WTC11 (cell line): ENCODE data around the gene GJA5. TPM values are rescaled to one million over a fixed set of nuclear protein-coding genes. Genes with fewer than 3 reads are reported as not detected.

Experiments used
- ATAC-seq: fragments of 200-7000 bp; cut with Tn5 transposase; 2 replicates; pipeline ENCODE4 v1.10.0; 2021; ENCODE audit warnings: mild to moderate bottlenecking, moderate library complexity
- CTCF ChIA-PET: fragments of 300-600 bp; sonication (Branson Sonifier 250); formaldehyde crosslinking; loops from one replicate; lab custom pipeline; 2021; ENCODE audit warnings: antibody characterized with exemption; lab: Charles Lee
- POLR2A ChIA-PET: fragments of 350-600 bp; sonication (Branson Sonifier 250); formaldehyde crosslinking; loops from one replicate; lab custom pipeline; 2021; ENCODE audit warnings: antibody characterized with exemption; lab: Charles Lee
- DNase-seq: peaks from one replicate; pipeline ENCODE4 v3.0.0; 2021; ENCODE audit warnings: low spot score
- H3K27ac Mint-ChIP-seq: 2 replicates; pipeline ENCODE4 v1.8.0; 2021; ENCODE audit warnings: mixed read lengths
- H3K27me3 Mint-ChIP-seq: 2 replicates; pipeline ENCODE4 v1.8.0; 2021; ENCODE audit warnings: low read depth, mild to moderate bottlenecking, moderate library complexity, mixed read lengths
- H3K36me3 Mint-ChIP-seq: 2 replicates; pipeline ENCODE4 v1.8.0; 2021; ENCODE audit warnings: mixed read lengths
- H3K4me1 Mint-ChIP-seq: 2 replicates; pipeline ENCODE4 v1.8.0; 2022; ENCODE audit warnings: mixed read lengths
- H3K4me3 Mint-ChIP-seq: 2 replicates; pipeline ENCODE4 v1.8.0; 2021; ENCODE audit warnings: mild to moderate bottlenecking, moderate library complexity, mixed read lengths
- H3K9me3 Mint-ChIP-seq: 2 replicates; pipeline ENCODE4 v1.8.0; 2021; ENCODE audit warnings: mixed read lengths
- ATF1 ChIP-seq: sonication (generic); formaldehyde crosslinking; IDR thresholded peaks from 2 replicates; pipeline ENCODE4 v1.8.1; 2023; ENCODE audit warnings: mild to moderate bottlenecking, moderate library complexity, missing genetic modification reagents
- CBFB ChIP-seq: sonication (generic); formaldehyde crosslinking; IDR thresholded peaks from 2 replicates; pipeline ENCODE4 v1.8.1; 2022; ENCODE audit warnings: mild to moderate bottlenecking, low read depth, missing genetic modification reagents
- ESRRA ChIP-seq: sonication (generic); formaldehyde crosslinking; IDR thresholded peaks from 2 replicates; pipeline ENCODE4 v1.8.1; 2022; ENCODE audit warnings: mild to moderate bottlenecking, missing genetic modification reagents, borderline replicate concordance
- FOXJ3 ChIP-seq: sonication (generic); formaldehyde crosslinking; IDR thresholded peaks from 2 replicates; pipeline ENCODE4 v1.9.0; 2021; ENCODE audit warnings: missing genetic modification reagents, mild to moderate bottlenecking, borderline replicate concordance
- GABPB1 ChIP-seq: sonication (generic); formaldehyde crosslinking; IDR thresholded peaks from 2 replicates; pipeline ENCODE4 v1.8.1; 2023; ENCODE audit warnings: mild to moderate bottlenecking, missing genetic modification reagents
- IRF2 ChIP-seq: sonication (generic); formaldehyde crosslinking; IDR thresholded peaks from 2 replicates; pipeline ENCODE4 v1.8.0; 2022; ENCODE audit warnings: low read depth, missing genetic modification reagents, borderline replicate concordance
- MYBL2 ChIP-seq: sonication (generic); formaldehyde crosslinking; IDR thresholded peaks from 2 replicates; pipeline ENCODE4 v1.8.1; 2023; ENCODE audit warnings: mild to moderate bottlenecking, moderate library complexity, missing genetic modification reagents
- NFYB ChIP-seq: sonication (generic); formaldehyde crosslinking; conservative IDR thresholded peaks from 2 replicates; pipeline ENCODE4 v1.8.0; 2022; ENCODE audit warnings: low read depth, missing genetic modification reagents
- RORB ChIP-seq: fragments of 250-450 bp; sonication (Bioruptor Pico); IDR thresholded peaks from 2 replicates; pipeline ENCODE4 v1.9.0; 2021; ENCODE audit warnings: mild to moderate bottlenecking
- SMAD3 ChIP-seq: sonication (generic); formaldehyde crosslinking; IDR thresholded peaks from 2 replicates; pipeline ENCODE4 v1.8.0; 2022; ENCODE audit warnings: missing genetic modification reagents, mild to moderate bottlenecking, borderline replicate concordance
- SP1 ChIP-seq: sonication (generic); formaldehyde crosslinking; conservative IDR thresholded peaks from 2 replicates; pipeline ENCODE4 v1.8.1; 2022; ENCODE audit warnings: missing genetic modification reagents
- TEAD1 ChIP-seq: sonication (generic); formaldehyde crosslinking; IDR thresholded peaks from 2 replicates; pipeline ENCODE4 v1.8.0; 2022; ENCODE audit warnings: mild to moderate bottlenecking, missing genetic modification reagents
- ZNF317 ChIP-seq: sonication (generic); formaldehyde crosslinking; IDR thresholded peaks from 2 replicates; pipeline ENCODE4 v1.8.1; 2023; ENCODE audit warnings: low read depth, mild to moderate bottlenecking, moderate library complexity, missing genetic modification reagents, borderline replicate concordance
- ZNF416 ChIP-seq: fragments of 250-450 bp; sonication (Bioruptor Pico); IDR thresholded peaks from 2 replicates; pipeline ENCODE4 v1.9.0; 2021; ENCODE audit warnings: mild to moderate bottlenecking, inconsistent platforms
- ZNF423 ChIP-seq: fragments of 250-450 bp; sonication (Bioruptor Pico); IDR thresholded peaks from 2 replicates; pipeline ENCODE4 v2.1.2; 2022; ENCODE audit warnings: mild to moderate bottlenecking, moderate library complexity
- total RNA-seq: library from RNA; stranded (reverse); gene quantifications from 3 replicates; pipeline ENCODE4 v1.2.3, GENCODE V29; 2021
- TF ChIP-seq, protein P1 (sequence below): fragments of 250-450 bp; sonication (Bioruptor Pico); conservative IDR thresholded peaks from 2 replicates; pipeline ENCODE4 v1.9.0; 2021; ENCODE audit warnings: mild to moderate bottlenecking
- TF ChIP-seq, protein P2 (sequence below): fragments of 250-450 bp; sonication (Bioruptor Pico); IDR thresholded peaks from 2 replicates; pipeline ENCODE4 v1.9.0; 2021; ENCODE audit warnings: mild to moderate bottlenecking, borderline replicate concordance
- TF ChIP-seq, protein P3 (sequence below): sonication (generic); formaldehyde crosslinking; conservative IDR thresholded peaks from 2 replicates; pipeline ENCODE4 v1.8.1; 2023; ENCODE audit warnings: mild to moderate bottlenecking, low read depth, missing genetic modification reagents, moderate library complexity
- TF ChIP-seq, protein P4 (sequence below): sonication (generic); formaldehyde crosslinking; IDR thresholded peaks from 2 replicates; pipeline ENCODE4 v1.8.1; 2022; ENCODE audit warnings: low read depth, mild to moderate bottlenecking, moderate library complexity, missing genetic modification reagents, borderline replicate concordance

Gene GJA5
- total RNA-seq, 1 experiment from 2014 or later, result 2.2 TPM

DNA sequence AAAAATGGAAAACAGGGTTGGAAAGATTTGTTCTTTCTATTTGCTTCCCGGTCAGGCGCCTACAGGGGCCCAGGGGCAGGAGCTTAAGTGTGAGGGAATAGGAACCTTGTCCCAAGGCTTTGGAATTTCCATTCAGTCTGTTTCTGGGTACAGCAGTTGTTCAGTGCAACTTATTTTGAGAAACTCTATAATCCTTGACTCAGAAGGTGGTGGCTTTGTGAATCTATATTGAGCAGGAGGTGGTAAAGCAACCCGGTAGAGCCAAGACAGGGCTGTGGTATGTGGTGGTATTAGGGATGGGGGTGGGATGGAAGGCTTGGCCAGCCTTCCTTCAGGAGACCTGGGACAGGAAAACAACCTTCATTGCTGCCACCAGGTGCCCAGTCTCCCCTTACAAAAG, 20.0 kb downstream of the GJA5 start:
- no peak for DNase-seq
- ChIA-PET POLR2A (no interaction called here), CTCF (interaction anchor here (1.1 kb wide), 1 partner anchor 153 kb away, joined by 4 read pairs; no protein-coding TSS in a partner anchor)
- Mint-ChIP-seq H3K4me1 (no peaks in the 10 kb centered on the region), H3K36me3 (no peaks in the 10 kb centered on the region), H3K27ac (no peak overlapping the region), H3K27me3 (no peaks in the 10 kb centered on the region), H3K4me3 (no peak overlapping the region), H3K9me3 (no peaks in the 10 kb centered on the region)
- no peak for ATAC-seq
- TF ChIP-seq IRF2 (CRISPR knock-in tag) (no peak), ATF1 (CRISPR knock-in tag) (no peak), MYBL2 (CRISPR knock-in tag) (no peak), ZNF317 (CRISPR knock-in tag) (no peak), CBFB (no peak), NFYB (CRISPR knock-in tag) (no peak), SP1 (no peak), FOXJ3 (no peak), TEAD1 (CRISPR knock-in tag) (no peak)
- TF ChIP-seq, protein P1, sequence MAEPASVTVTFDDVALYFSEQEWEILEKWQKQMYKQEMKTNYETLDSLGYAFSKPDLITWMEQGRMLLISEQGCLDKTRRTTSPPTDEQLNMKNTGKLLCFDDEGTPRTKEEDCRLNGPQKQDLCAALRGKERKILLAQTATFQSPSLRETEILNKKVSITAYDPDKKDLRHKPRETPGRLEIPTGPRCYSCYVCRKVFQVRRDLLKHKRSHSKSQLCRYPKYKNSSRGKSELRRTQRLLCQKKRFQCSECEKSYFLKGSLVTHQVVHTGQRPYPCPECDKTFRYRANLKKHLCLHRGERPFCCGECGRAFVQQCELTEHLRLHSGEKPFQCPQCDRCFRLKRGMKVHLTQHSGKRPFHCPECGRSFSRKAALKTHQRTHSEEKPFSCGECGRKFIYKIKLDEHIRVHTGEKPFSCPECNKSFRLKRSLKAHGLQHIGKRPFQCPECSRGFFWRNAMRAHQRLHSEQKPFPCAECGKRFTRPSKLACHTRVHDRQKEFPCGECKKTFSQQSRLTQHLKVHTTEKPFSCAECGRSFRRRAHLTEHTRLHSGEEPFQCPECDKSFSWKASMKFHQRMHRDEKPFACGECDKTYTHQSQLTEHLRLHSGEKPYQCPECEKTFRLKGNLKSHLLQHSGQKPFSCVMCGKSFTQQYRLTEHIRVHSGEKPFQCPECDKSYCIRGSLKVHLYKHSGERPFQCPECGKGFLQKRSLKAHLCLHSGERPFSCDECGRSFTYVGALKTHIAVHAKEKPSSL (CRISPR knock-in tag), result no peak
- TF ChIP-seq, protein P2, sequence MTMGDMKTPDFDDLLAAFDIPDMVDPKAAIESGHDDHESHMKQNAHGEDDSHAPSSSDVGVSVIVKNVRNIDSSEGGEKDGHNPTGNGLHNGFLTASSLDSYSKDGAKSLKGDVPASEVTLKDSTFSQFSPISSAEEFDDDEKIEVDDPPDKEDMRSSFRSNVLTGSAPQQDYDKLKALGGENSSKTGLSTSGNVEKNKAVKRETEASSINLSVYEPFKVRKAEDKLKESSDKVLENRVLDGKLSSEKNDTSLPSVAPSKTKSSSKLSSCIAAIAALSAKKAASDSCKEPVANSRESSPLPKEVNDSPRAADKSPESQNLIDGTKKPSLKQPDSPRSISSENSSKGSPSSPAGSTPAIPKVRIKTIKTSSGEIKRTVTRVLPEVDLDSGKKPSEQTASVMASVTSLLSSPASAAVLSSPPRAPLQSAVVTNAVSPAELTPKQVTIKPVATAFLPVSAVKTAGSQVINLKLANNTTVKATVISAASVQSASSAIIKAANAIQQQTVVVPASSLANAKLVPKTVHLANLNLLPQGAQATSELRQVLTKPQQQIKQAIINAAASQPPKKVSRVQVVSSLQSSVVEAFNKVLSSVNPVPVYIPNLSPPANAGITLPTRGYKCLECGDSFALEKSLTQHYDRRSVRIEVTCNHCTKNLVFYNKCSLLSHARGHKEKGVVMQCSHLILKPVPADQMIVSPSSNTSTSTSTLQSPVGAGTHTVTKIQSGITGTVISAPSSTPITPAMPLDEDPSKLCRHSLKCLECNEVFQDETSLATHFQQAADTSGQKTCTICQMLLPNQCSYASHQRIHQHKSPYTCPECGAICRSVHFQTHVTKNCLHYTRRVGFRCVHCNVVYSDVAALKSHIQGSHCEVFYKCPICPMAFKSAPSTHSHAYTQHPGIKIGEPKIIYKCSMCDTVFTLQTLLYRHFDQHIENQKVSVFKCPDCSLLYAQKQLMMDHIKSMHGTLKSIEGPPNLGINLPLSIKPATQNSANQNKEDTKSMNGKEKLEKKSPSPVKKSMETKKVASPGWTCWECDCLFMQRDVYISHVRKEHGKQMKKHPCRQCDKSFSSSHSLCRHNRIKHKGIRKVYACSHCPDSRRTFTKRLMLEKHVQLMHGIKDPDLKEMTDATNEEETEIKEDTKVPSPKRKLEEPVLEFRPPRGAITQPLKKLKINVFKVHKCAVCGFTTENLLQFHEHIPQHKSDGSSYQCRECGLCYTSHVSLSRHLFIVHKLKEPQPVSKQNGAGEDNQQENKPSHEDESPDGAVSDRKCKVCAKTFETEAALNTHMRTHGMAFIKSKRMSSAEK, result no peak
- TF ChIP-seq, protein P3, sequence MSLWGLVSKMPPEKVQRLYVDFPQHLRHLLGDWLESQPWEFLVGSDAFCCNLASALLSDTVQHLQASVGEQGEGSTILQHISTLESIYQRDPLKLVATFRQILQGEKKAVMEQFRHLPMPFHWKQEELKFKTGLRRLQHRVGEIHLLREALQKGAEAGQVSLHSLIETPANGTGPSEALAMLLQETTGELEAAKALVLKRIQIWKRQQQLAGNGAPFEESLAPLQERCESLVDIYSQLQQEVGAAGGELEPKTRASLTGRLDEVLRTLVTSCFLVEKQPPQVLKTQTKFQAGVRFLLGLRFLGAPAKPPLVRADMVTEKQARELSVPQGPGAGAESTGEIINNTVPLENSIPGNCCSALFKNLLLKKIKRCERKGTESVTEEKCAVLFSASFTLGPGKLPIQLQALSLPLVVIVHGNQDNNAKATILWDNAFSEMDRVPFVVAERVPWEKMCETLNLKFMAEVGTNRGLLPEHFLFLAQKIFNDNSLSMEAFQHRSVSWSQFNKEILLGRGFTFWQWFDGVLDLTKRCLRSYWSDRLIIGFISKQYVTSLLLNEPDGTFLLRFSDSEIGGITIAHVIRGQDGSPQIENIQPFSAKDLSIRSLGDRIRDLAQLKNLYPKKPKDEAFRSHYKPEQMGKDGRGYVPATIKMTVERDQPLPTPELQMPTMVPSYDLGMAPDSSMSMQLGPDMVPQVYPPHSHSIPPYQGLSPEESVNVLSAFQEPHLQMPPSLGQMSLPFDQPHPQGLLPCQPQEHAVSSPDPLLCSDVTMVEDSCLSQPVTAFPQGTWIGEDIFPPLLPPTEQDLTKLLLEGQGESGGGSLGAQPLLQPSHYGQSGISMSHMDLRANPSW, result no peak
- TF ChIP-seq, protein P4, sequence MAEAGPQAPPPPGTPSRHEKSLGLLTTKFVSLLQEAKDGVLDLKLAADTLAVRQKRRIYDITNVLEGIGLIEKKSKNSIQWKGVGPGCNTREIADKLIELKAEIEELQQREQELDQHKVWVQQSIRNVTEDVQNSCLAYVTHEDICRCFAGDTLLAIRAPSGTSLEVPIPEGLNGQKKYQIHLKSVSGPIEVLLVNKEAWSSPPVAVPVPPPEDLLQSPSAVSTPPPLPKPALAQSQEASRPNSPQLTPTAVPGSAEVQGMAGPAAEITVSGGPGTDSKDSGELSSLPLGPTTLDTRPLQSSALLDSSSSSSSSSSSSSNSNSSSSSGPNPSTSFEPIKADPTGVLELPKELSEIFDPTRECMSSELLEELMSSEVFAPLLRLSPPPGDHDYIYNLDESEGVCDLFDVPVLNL (CRISPR knock-in tag), result no peak

DNA sequence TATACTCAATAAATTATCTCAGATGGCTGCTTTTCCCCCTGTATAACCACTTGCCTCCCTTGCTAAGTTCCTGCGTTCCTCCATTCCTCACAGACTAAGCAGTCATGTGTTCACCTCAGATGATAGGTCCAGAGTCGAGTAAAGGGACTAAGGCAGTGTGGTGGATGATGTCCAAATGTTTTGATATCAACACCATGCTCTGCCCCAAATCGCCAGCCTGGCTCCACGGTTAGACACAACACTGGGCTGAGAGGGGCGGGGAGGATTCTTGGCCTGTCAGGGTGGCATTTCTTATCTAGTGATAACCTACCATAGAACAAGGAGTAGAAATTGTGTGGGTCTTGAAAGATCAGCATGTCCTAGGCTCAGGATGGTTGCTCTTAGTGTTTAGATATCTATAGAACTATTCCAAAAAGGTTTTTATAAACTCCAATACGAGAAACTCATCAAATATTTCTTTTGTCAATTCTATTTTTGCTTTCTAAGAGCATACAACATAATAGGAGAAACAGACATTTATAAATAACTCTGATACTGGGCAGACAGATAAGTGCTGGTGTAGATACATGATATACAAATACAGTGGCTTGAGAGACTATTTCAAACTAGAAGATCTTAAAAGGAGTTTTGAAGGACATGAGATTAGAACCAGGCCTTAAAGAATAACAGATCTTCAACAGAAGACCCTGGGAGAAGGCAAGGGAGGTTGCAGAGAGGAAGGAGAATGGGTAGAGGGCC, 21.5 kb downstream of the GJA5 start:
- Mint-ChIP-seq H3K27ac (no peak overlapping the region), H3K27me3 (no peaks in the 10 kb centered on the region), H3K9me3 (peaks cover 5% of the 10 kb centered on the region; the same call in 1 of the 2 replicates), H3K36me3 (no peaks in the 10 kb centered on the region), H3K4me1 (peaks cover 13% of the 10 kb centered on the region), H3K4me3 (no peak overlapping the region)
- DNase-seq (no peak), ATAC-seq (no peak)
- ChIA-PET CTCF (no interaction called here), POLR2A (no interaction called here)
- no peak for TF ChIP-seq ESRRA (CRISPR knock-in tag)
- no peak for TF ChIP-seq ZNF423 (CRISPR knock-in tag)
- no peak for TF ChIP-seq FOXJ3
- TF ChIP-seq, protein P2, result no peak
- no peak for TF ChIP-seq SMAD3
- no peak for TF ChIP-seq GABPB1 (CRISPR knock-in tag)
- no peak for TF ChIP-seq ZNF416 (CRISPR knock-in tag)
- TF ChIP-seq RORB (CRISPR knock-in tag), result no peak
